OCI-LY1 (cell line): Measurements from ENCODE around the gene P2RY8.

Experiments
- CTCF ChIP-seq: fragments of 200-600 bp; sonication (generic), shearing (Covaris generic); IDR thresholded peaks from 2 replicates; pipeline ENCODE4 v1.5.1; 2017; ENCODE audit warnings: mild to moderate bottlenecking, antibody characterized with exemption, low read length, moderate library complexity, mixed read lengths
- EZH2 ChIP-seq: fragments of 200-600 bp; sonication (generic), shearing (Covaris generic); IDR thresholded peaks from 2 replicates; pipeline ENCODE4 v1.8.0; 2017; ENCODE audit warnings: borderline replicate concordance, mixed run types, mild to moderate bottlenecking, antibody characterized with exemption, low read length, moderate library complexity, mixed read lengths

GRCh38 chrX:1430451-1430850 lies 106.5 kb downstream of the P2RY8 start:
- TF ChIP-seq EZH2 (no peak), CTCF (no peak)
